Measurements from ENCODE around the gene RCOR3.
"Not testable (repeated sequence)": the region's sequence is repeated elsewhere in the genome, so short reads cannot be mapped to it uniquely, and the experiment has no call there.

The RCOR3 gene

DNA sequence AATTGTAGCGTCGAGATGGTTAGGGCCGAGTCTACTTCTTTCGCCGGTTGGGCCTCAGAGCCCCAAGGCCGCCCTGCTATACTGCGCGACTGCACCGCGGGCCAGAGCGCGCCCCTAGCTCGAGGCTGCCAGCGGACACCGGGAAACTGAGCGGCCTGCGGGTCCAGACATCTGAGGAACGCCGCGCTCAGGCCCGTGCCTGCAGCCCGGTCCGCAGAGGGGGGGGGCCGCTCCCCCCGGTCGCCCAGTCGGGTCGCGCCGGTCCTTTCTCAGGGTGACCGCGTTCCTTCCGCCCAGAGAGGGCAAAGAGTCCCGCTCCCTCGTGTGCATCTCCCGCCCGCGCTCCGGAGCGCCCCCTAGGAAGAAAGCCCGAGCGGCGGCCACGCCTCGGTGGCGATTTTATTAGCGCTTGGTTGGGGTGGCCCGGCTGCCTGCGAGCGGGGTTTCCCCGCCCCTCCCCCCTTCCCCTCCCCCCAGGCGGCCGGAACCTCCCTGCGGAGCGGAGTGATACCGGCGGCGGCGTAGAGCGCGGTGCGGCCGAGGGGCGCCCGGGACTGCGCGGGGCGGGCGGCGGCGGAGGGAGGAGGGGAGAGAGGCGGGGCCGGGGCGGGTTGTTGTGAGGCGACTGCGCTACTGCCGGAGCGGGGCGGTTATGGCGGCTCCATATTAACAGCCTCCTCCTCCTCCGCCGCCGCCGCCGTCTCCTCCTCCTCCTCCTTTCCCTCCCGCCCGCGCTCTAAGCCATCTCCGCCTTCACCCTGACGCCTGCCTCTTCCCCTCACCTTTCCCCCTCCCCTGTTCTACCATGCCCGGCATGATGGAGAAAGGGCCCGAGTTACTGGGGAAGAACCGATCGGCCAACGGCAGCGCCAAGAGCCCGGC lies at the start of gene RCOR3:
TSS of gene RCOR3 (plus strand) at position 611 of the 882 bp plus-strand sequence. CDS start at position 806, 195 bp downstream.
- peak; percentile 88 to 93 (median 90) for DNase-seq (ENCODE audit: low read depth in 2 of 3, low spot score in 1 of 3)

DNA sequence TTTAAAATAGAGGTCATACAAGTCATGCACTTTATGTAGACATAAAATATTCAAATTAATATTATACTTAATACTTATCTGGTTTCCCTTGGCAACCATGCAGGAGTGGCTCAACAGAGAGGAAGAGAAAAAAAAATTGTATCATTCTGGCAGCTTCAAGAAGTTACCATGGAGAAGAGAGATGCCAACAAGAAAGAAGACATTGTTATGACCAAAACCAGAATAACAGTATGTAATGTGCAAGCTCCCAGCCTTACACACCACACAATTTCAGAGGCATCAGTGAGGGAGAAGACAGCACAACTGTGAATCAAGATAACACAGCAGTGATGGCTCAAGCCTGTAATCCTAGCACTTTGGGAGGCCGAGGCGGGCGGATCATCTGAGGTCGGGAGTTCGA lies 49.1 kb upstream of the RCOR3 start:
- DNase-seq (ENCODE audit: low read depth in 2 of 3, low spot score in 1 of 3): no peak

DNA sequence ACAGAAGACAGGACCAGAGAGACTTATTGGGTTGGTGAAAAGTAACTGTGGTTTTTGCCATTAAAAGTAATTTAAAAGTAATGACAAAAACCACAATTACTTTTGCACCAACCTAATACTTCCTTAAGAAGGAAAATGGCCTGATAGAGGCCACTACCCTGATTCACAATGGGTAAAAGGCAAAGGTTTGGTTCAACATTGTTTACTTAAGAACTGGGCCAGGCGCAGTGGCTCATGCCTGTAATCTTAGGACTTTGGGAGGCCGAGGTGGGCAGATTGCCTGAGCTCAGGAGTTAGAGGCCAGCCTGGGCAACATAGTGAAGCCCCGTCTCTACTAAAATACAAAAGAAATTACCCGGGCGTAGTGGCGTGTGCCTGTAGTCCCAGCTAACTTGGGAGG lies 48.2 kb upstream of the RCOR3 start:
- no peak for DNase-seq (ENCODE audit: low read depth in 2 of 3, low spot score in 1 of 3)

DNA sequence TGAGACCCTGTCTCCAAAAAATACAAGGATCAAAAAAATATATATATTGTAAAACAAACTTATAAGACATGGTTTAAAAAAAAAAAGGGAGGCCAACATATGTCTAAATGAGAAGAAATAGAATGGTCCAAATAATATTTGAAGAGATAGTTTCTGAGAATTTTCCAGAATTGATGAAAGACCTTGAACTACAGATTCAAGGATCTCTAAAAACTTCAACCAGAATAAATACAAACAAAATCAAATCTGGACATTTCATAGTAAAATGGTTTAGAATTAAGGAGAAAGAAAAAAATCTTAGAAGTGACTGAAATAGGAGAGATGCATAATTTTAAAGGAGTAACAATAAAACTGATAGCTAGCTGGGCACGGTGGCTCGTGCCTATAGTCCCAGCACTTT lies 45.5 kb upstream of the RCOR3 start:
- no peak for DNase-seq (ENCODE audit: low read depth in 2 of 3, low spot score in 1 of 3)

DNA sequence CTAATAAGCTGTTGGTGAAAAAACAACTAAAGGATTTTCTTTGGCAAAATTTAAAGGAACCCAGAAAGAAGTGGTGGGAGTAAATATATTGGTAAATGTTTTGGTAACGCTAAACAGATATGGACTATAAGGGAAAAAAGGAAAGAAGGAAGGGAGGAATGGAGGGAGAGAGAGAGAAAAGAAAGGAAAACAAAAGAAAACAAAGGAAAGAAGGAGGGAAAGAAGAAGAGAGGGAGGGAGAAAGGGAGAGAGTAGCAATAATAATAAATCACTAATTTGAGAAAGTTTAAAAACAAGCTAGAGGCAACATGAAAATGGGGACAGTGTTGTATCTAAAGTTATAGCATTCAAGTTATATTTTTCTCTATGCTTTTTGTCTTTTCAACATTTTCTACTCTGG lies 43.6 kb upstream of the RCOR3 start:
- no peak for DNase-seq (ENCODE audit: low read depth in 2 of 3, low spot score in 1 of 3)

DNA sequence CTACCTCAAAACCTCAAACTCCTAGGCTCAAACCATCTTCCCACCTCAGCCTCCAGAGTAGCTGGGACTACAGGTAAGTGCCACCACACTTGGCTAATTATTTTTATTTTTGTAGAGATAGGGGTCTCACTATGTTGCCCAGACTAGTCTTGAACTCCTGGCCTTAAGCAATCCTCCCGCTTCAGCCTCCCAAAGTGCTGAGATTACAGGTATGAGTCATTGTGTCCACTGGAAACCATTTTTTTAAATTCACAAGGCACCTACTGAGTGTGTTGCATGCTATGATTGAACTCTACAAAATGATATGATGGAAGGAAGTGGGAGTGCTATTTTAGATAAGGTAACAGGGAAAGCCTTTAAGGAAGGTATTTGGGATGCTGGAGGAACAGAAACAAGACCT lies 41.8 kb upstream of the RCOR3 start:
- DNase-seq (ENCODE audit: low read depth in 2 of 3, low spot score in 1 of 3): no peak

DNA sequence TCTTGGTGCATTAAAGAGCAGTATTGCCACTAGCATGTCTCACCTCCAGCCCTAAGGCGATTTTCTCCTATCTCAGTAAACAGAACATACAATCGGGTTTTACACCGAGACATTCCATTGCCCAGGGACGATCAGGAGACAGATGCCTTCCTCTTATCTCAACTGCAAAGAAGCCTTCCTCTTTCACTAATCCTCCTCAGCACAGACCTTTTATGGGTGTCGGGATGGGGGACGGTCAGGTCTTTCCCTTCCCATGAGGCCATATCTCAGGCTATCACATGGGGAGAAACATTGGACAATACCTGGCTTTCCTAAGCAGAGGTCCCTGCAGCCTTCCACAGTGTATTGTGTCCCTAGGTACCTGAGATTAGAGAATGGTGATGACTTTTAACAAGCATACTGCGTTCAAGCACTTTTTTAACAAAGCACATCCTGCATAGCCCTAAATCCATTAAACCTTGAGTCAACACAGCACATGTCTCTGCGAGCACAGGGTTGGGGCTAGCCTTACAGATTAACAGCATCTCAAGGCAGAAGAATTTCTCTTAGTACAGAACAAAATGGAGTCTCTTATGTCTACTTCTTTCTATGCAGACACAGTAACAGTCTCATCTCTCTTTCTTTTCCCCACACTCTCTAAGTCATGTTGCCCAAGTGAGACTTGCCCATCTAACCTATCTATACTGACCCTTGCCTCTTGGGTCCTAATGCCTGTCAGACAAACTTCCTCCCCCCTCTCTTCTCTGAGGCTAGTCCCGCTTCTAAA lies 36.5 kb upstream of the RCOR3 start:
- not testable (repeated sequence) for DNase-seq (ENCODE audit: low read depth in 2 of 3, low spot score in 1 of 3)

DNA sequence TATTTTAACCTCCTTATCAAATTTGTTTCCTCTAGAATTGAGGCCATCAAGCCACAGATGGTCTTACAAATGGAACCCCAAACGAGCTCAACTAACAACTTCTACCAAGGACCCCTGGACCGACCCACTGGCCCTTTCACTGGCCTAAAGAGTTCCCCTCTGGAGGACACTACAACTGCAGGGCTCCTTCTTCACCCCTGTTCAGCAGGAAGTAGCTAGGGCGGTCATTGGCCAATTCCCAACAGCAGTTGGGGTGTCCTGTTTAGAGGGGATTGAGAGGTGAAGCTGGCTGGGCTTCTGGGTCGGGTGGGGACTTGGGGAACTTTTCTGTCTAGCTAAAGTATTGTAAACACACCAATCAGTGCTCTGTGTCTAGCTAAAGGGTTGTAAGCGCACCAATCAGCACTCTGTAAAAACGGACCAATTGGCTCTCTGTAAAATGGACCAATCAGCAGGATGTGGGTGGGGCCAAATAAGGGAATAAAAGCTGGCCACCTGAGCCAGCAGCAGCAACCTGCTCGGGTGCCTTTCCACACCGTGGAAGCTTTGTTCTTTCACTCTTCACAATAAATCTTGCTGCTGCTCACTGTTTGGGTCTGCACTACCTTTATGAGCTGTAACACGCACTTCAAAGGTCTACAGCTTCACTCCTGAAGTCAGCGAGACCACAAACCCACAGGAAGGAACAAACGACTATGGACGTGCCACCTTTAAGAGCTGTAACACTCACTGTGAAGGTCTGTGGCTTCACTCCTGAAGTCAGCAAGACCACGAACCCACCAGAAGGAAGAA lies 30.4 kb upstream of the RCOR3 start:
- peak; percentile 12 to 30 (median 28) for DNase-seq (ENCODE audit: low read depth in 2 of 3, low spot score in 1 of 3)

DNA sequence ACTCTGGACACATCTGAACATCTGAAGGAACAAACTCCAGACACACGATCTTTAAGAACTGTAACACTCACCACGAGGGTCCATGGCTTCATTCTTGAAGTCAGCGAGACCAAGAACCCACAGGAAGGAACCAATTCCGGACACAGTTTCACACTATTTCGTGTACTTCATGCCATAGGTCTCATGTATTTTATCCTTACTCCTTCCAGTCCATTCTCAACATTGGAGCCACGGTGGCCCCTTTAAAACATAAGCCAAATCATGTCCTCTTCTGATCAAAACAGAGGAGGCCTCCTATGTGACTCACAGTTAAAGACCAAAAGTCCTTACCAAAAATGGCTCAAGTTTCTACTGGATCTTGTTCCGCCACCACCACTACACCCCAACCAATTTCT lies 29.8 kb upstream of the RCOR3 start:
- DNase-seq (ENCODE audit: low read depth in 2 of 3, low spot score in 1 of 3): no peak

DNA sequence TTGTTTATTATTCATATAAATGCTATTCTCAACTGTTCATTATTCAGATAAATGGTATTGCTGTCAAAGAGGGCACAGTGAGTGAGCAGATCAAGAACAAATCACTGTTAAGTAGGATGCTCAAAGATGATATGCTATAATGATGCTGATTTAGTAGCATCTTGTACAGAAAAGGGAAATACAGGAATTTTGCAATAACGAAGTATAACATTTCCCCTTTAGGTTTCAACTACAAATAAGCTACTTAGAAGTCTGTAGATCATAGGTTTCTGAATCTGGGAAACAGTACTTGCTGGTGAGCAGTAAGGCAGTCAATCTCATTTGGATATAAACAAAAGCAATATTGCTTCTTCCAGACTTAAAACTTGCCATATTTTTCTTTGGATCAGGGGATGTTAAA lies 27.3 kb upstream of the RCOR3 start:
- no peak for DNase-seq (ENCODE audit: low read depth in 2 of 3, low spot score in 1 of 3)

DNA sequence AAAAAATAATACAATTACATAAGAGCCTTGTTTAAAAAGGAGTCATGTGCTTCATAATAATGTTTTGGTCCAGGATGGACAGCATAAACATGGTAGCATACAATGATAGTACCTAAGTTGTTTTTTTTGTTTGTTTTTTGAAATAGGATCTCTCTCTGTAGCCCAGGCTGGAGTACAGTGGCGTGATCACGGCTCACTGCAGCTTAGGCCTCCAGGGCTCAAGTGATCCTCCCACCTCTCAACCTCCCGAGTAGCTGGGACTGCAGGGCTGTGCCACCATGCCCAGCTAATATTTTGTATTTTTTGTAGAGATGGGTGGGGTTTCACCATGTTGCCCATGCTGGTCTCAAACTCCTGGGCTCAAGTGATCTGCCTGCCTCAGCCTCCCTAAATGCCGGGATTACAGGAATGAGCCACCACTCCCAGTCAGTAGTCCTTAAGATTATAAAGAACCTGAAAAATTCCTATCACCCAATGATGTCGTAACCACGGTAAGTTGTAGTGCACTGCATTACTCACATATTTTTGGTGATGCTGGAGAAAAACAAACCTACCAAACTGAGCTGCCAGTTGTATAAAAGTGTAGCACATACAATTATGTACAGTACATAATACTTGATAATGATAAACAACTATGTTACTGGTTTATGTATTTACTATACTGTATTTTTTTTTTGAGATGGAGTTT lies 22.4 kb upstream of the RCOR3 start:
- no peak for DNase-seq (ENCODE audit: low read depth in 2 of 3, low spot score in 1 of 3)

DNA sequence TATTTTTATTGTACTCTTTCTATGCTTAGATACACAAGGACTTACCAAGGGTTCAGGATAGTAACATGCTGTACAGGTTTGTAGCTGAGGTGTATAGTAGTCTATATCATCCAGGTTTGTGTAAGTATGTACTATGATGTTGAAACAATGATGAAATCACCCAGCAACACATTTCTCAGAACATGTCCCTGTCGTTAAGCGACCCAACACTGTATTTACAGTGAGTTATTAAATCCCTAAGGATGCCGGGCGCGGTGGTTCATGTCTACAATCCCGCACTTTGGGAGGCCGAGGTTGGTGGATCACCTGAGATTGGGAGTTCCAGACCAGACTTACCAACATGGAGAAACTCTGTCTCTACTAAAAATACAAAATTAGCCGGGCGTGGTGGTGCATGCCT lies 21.6 kb upstream of the RCOR3 start:
- no peak for DNase-seq (ENCODE audit: low read depth in 2 of 3, low spot score in 1 of 3)

DNA sequence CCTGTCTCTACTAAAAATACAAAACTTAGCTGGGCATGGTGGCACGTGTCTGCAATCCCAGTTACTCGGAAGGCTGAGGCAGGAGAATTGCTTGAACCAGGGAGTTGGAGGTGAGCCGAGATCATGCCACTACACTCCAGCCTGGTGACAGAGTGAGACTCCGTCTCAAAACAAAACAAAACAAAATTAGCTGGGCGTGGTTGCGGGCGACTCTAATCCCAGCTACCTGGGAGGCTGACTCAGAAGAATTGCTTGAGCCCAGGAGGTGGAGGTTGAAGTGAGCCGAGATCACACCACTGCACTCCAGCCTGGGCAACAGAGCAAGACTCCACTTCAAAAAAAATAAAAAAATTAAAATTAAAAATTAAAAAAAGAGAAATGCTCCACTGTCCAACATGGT lies 18.6 kb upstream of the RCOR3 start:
- DNase-seq (ENCODE audit: low read depth in 2 of 3, low spot score in 1 of 3): not testable (repeated sequence)

DNA sequence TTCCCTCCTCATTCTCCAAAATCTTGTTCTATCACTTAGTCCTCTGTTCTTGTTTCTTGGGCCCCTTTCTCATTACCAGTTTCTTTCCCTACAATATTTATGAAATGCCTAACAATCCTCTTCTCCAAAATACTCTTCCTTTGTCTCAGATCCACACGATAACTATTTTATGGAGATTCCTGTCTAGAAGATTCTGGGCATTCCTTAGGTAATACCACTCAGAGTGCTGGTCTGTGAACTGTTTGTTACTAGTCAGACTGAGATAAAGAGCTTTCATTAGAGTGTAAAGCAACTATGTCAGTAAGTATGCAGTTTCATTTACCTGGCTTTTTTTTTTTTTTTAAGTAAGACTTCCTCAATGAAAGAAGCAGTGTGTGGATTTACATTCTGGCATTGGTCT lies 18.1 kb upstream of the RCOR3 start:
- DNase-seq (ENCODE audit: low read depth in 2 of 3, low spot score in 1 of 3): no peak

DNA sequence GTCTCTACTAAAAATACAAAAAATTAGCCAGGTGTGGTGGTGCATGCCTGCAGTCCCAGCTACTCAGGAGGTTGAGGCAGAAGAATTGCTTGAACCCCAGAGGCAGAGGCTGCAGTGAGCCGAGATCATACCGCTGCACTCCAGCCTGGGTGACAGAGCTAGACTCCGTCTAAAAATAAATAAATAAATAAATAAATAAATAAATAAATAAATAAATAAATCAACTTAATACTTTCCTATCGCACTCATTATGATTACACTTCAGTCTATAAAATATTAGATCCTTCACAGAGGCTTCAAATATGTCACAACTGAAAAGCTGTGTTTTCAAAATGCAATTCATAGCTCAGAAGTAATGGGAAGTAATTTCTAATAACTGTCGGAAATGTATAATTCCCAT lies 15.5 kb upstream of the RCOR3 start:
- DNase-seq (ENCODE audit: low read depth in 2 of 3, low spot score in 1 of 3): not testable (repeated sequence)

DNA sequence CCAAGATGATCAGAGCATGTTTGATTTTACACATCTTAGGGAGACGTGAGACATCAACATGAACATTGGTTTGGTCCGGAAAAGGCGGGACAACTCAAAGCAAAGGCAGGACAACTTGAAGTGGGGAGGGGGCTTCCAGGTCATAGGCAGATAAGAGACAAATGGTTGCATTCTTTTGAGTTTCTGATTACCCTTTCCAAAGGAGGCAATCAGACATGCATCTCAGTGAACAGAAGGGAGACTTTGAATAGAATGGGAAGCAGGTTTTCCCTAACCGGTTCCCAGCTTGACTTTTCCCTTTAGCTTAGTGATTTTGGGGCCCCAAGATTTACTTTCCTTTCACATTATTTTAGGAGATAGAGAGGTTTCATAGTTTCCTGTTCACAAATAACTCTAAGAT lies 12.6 kb upstream of the RCOR3 start:
- not testable (repeated sequence) for DNase-seq (ENCODE audit: low read depth in 2 of 3, low spot score in 1 of 3)

DNA sequence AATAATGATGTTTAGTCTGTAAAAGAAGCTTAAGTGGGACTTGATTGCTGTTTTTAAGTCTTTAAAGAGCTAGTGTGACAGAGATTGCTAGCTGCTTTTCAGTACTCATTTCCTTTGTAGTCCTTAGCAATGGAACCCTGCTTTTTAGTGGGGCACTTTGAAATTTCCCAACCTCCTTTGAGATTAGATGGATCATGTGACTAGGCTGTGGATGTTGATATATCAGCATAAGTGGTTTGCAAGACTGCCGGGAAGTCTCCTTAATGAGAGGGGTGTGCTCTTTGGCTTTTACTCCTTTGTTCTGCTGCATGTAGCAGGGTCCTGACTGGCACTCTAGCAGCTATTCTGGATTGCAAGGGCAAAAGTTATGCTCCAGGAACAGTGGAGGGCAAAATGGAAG lies 11.2 kb upstream of the RCOR3 start:
- DNase-seq (ENCODE audit: low read depth in 2 of 3, low spot score in 1 of 3): no peak

DNA sequence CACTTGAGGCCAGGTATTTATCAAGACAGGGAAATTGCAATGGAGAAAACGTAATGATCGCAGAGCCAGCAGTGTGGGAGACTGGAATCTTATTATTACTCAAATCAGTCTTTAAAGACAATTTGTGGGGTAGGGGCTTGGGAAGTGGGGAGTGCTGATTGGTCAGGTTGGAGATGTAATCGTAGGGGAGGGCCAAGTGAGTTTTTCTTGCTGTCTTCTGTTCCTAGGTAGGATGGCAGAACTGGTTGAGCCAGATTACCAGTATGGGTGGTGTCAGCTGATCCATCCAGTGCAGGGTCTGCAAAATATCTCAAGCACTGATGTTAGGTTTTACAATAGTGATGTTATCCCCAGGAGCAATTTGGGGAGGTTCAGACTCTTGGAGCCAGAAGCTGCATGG lies 9.6 kb upstream of the RCOR3 start:
- DNase-seq (ENCODE audit: low read depth in 2 of 3, low spot score in 1 of 3): not testable (repeated sequence)

DNA sequence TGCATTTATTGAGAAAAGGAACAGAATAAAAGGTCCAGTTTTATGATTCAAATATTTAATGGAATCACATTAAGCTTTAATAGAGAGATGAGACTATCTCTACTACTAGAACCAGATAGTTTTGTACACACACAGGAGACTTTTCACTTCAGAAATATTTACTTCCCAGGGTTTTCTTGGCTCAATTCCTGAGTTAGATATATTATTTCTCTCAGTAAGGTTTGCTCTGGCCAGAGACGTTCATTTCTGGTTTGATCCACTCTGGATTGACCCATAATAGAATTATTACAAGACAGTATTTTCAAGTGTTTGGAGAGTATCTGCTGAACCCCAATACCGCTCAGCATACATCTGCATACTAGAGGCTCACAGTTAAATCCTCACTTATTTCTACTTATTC lies 1.3 kb upstream of the RCOR3 start:
- no peak for DNase-seq (ENCODE audit: low read depth in 2 of 3, low spot score in 1 of 3)

DNA sequence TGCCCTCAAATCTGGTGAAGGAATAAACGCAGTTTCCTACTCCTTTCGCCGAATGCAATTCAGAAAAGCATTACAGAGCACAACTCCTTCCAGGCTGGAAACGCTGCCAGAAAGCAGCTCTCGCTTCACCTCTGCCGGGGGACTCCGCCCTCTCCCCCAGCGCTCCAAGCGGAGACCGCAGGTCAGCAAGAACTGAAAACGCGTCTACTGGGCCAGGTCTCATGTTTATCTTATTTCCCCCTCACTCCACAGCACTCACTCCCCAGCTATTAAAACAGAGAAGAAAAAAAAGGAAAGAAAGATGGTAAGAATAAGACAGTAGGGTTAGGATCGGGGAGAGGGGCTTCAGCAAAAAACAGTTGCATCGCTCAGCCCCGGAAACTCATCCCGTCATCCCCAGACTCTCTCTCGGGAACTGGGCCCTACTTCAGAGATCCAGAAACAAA lies 833 bp upstream of the RCOR3 start:
- DNase-seq (ENCODE audit: low read depth in 2 of 3, low spot score in 1 of 3): peak; percentile 30 to 62 (median 56)

DNA sequence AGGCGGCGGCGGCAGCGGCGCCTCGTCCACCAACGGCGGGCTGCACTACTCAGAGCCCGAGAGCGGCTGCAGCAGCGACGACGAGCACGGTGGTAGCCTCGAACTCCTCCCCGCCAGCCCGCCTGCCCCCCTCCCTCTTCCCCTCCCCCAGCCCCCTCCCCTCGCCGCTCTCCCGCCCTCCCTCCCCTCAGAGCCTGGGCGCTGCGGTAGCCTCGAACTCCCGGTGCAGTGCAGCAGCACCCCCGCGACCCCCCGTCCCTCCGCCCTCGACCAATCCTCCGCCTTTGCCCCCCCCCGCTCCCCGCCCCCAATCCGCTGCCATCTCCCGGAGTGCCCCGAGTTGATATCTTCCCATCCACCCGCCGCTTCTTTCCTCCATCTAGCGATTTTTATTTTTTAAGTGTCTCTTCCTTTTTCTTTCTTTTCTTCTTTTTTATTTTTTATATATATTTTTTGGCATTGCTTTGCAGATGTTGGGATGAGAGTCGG lies 516 bp downstream of the RCOR3 start:
- DNase-seq (ENCODE audit: low read depth in 2 of 3, low spot score in 1 of 3): peak in 2 of 3 donors; percentile 20 to 31
